GM12892 (cell line): ENCODE results near the gene KRTAP22-1.

Experiments
- POLR2A ChIP-seq: IDR thresholded peaks from 2 replicates; pipeline ENCODE4 v1.6.1; 2011; ENCODE audit warnings: low read depth, low read length, control low read depth
- POLR2AphosphoS5 ChIP-seq: IDR thresholded peaks from 2 replicates; pipeline ENCODE4 v1.6.1; 2011; ENCODE audit warnings: low read depth, low read length, control low read depth
- TAF1 ChIP-seq: IDR thresholded peaks from 2 replicates; pipeline ENCODE4 v1.6.1; 2011; ENCODE audit warnings: low read depth, mild to moderate bottlenecking, control low read depth, low read length, borderline replicate concordance

DNA sequence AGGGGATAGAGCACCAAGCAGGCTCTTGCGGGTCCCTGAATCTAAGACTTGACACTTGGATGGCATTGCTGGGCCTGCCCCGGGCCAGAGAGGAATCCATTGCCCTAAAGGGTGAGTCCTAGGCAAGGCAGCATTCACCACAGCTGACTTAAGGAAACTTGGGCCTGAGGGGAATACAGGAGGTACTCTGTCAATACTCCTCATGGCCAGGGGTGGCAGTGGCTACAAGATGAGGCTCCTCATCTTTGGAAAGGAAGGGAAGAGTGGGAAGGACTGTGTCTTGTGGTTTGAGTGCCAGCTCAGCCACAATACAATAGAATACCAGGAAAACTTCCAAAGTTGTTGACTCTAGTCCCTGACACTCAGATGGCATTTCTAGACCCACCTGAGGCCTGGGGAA is 5.1 kb downstream of the KRTAP22-1 start:
- TF ChIP-seq POLR2A (no peak), POLR2AphosphoS5 (no peak), TAF1 (no peak)
